Ammon's horn (tissue), 1 donor: ENCODE results near the gene SH3RF2.
A peak's percentile ranks its signal among the peaks of the same experiment; 100 is the strongest.
"Not testable (repeated sequence)": the region's sequence is repeated elsewhere in the genome, so short reads cannot be mapped to it uniquely, and the experiment has no call there.

Source experiments
- DNase-seq: peaks from one replicate; pipeline ENCODE4 v3.0.0-alpha.2; 2016; ENCODE audit warnings: low spot score

Gene SH3RF2

GRCh38 chr5:146084376-146084775 is 148.0 kb downstream of the SH3RF2 start:
- no peak for DNase-seq

GRCh38 chr5:146088098-146088497 is 151.7 kb downstream of the SH3RF2 start:
- DNase-seq: no peak

- no peak for DNase-seq
Measured at GRCh38 chr5:146089287-146089686, 152.9 kb downstream of the SH3RF2 start.

- DNase-seq: no peak
Measured at GRCh38 chr5:146091881-146092280, 155.5 kb downstream of the SH3RF2 start.

- DNase-seq: peak; percentile 33
Measured at GRCh38 chr5:146098047-146098446, 161.7 kb downstream of the SH3RF2 start.

GRCh38 chr5:146101646-146102045 is 165.3 kb downstream of the SH3RF2 start:
- no peak for DNase-seq

GRCh38 chr5:146103594-146103993 is 167.2 kb downstream of the SH3RF2 start:
- no peak for DNase-seq

GRCh38 chr5:146105477-146105876 is 169.1 kb downstream of the SH3RF2 start, which contains the start of gene PLAC8L1:
Gene PLAC8L1, minus strand, starts transcription at chr5:146105577. Its CDS starts 1,266 bp downstream, at chr5:146104311.
- DNase-seq: no peak

GRCh38 chr5:146107901-146108300 is 171.5 kb downstream of the SH3RF2 start:
- DNase-seq: no peak

- not testable (repeated sequence) for DNase-seq
Measured at GRCh38 chr5:146108870-146109269, 172.5 kb downstream of the SH3RF2 start.

GRCh38 chr5:146109379-146109778 is 173.0 kb downstream of the SH3RF2 start:
- no peak for DNase-seq

- DNase-seq: no peak
Measured at GRCh38 chr5:146111409-146111808, 175.0 kb downstream of the SH3RF2 start.

- no peak for DNase-seq
Measured at GRCh38 chr5:146112476-146112875, 176.1 kb downstream of the SH3RF2 start.
